Measurements from ENCODE around the gene S100A2.

The S100A2 gene

DNA sequence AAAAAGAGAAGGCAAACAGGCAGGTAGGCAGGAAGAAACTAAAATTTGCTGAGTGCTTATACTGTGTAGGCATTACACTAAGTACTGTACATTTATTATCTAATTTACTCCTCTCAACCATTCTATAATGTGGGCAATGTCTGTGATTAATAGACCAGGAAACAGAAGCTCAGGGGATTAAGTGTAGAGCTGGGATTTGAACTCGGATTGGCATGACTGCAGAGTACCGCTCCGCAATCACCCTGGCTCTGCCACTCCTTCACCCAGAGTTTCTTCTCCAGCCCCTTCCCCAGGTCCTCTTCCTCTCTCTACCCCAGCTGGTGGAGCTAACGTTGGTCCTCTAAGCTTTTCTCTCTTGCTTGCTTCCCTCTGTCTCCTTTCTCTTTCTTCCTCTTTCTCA is 11.5 kb upstream of the S100A2 start:
- TF ChIP-seq GATA2 (IDR thresholded peaks at IDR 0.05; ENCODE audit: low read depth, low read length) (no peak), GATA3 (IDR thresholded peaks at IDR 0.05; ENCODE audit: low read depth, low read length) (no peak)

DNA sequence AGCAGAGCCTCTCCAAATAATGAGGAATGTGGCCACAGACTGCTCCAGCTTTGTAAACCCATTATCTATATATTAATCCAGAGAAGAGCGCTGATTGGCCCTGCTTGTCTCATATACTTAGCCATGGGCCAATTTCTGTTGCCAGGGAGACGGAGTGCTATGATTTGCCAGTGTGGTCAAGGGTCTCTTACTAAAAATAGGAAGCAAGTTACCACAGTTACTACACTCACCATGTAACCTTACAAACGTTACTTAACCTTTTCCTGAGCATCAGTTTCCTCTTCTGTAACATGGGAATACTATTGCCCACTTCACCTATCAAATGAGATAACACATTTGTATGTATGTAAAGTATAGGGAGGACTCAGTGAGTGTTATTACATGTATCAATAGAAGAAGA is 7.7 kb upstream of the S100A2 start:
- TF ChIP-seq GATA2 (IDR thresholded peaks at IDR 0.05; ENCODE audit: low read depth, low read length) (no peak), GATA3 (IDR thresholded peaks at IDR 0.05; ENCODE audit: low read depth, low read length) (no peak)

DNA sequence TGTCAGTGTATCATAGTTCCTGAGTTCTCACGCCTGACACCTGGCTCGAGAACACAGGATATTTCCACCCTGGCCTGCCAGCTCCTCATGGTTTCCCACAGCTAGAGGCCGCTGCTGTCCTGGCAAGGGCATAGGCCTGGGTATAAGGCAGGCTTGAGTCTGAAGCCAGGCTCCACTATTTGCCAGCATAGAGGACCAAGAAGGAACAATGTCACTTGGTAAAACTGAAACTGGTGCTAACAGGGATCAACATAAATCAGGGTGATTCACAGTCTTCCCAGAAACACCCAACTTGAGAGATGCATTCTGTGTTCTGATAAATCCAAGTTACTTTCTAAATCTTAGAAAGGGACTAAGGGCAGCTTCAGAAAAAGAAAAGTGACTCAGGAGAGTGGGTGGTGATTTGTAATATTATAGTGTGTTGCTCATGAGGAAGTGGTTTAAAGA is 6.9 kb upstream of the S100A2 start:
- TF ChIP-seq GATA3 (IDR thresholded peaks at IDR 0.05; ENCODE audit: low read depth, low read length) (no peak), GATA2 (IDR thresholded peaks at IDR 0.05; ENCODE audit: low read depth, low read length) (no peak)

GRCh38 chr1:153571706-153572105 is 6.1 kb upstream of the S100A2 start:
- no peak for TF ChIP-seq GATA2 (IDR thresholded peaks at IDR 0.05; ENCODE audit: low read depth, low read length)
- no peak for TF ChIP-seq GATA3 (IDR thresholded peaks at IDR 0.05; ENCODE audit: low read depth, low read length)

- TF ChIP-seq GATA2 (IDR thresholded peaks at IDR 0.05; ENCODE audit: low read depth, low read length) = no peak
- no peak for TF ChIP-seq GATA3 (IDR thresholded peaks at IDR 0.05; ENCODE audit: low read depth, low read length)
Observed at GRCh38 chr1:153570874-153571273, 5.2 kb upstream of the S100A2 start.

DNA sequence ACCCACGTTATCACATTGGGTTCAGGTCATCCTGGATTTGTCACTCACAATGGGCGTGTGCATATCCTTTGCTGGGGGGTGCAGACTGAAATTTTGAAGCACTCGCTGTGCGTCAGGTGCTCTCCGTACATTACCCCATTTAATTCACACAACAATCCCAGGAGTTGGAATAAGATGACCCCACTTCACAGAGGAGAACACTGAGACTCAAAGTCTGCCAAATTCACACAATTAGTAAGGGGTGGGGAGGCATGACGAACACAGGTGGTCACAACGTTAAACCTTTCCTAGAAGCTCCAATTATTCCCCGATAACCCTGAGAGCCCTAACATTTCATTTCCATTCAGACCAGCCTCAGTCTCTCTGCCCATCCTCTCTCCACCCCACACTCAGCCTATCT is 3.8 kb upstream of the S100A2 start:
- TF ChIP-seq GATA2 (IDR thresholded peaks at IDR 0.05; ENCODE audit: low read depth, low read length) (no peak), GATA3 (IDR thresholded peaks at IDR 0.05; ENCODE audit: low read depth, low read length) (no peak)

GRCh38 chr1:153568367-153569099 is 2.9 kb upstream of the S100A2 start:
- TF ChIP-seq GATA2 (IDR thresholded peaks at IDR 0.05; ENCODE audit: low read depth, low read length) = no peak
- TF ChIP-seq GATA3 (IDR thresholded peaks at IDR 0.05; ENCODE audit: low read depth, low read length) = no peak

GRCh38 chr1:153567621-153568366 is 2.1 kb upstream of the S100A2 start:
- TF ChIP-seq GATA2 (IDR thresholded peaks at IDR 0.05; ENCODE audit: low read depth, low read length) = no peak
- TF ChIP-seq GATA3 (IDR thresholded peaks at IDR 0.05; ENCODE audit: low read depth, low read length) = no peak

- TF ChIP-seq GATA2 (IDR thresholded peaks at IDR 0.05; ENCODE audit: low read depth, low read length) (no peak), GATA3 (IDR thresholded peaks at IDR 0.05; ENCODE audit: low read depth, low read length) (no peak)
Observed at GRCh38 chr1:153566414-153567371, 1.0 kb upstream of the S100A2 start.

DNA sequence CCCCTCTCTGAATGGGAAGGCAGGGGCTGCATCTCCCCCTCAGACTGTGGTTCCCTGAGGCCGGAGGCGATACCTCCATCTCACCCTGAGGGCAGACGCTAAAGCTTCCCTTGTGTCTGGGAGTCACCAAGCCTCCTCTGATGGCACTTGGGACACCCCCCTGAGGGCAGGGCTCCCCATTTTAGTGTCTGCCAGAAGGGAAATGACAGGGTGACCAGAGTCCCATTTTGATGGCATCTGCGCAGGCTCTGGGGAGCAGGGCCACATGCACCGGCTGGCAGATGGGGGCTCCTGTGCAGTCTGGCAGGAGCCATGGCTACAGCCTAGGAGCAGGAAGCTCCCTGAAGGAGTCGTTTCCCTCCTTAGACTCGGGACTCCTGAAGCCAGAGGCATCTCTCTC is 1.7 kb downstream of the S100A2 start:
- no peak for TF ChIP-seq GATA2 (IDR thresholded peaks at IDR 0.05; ENCODE audit: low read depth, low read length)
- no peak for TF ChIP-seq GATA3 (IDR thresholded peaks at IDR 0.05; ENCODE audit: low read depth, low read length)

GRCh38 chr1:153563483-153563901 is 2.2 kb downstream of the S100A2 start:
- no peak for TF ChIP-seq GATA2 (IDR thresholded peaks at IDR 0.05; ENCODE audit: low read depth, low read length)
- no peak for TF ChIP-seq GATA3 (IDR thresholded peaks at IDR 0.05; ENCODE audit: low read depth, low read length)

GRCh38 chr1:153561466-153561985 is 4.1 kb downstream of the S100A2 start:
- TF ChIP-seq GATA2 (IDR thresholded peaks at IDR 0.05; ENCODE audit: low read depth, low read length) (no peak), GATA3 (IDR thresholded peaks at IDR 0.05; ENCODE audit: low read depth, low read length) (no peak)

DNA sequence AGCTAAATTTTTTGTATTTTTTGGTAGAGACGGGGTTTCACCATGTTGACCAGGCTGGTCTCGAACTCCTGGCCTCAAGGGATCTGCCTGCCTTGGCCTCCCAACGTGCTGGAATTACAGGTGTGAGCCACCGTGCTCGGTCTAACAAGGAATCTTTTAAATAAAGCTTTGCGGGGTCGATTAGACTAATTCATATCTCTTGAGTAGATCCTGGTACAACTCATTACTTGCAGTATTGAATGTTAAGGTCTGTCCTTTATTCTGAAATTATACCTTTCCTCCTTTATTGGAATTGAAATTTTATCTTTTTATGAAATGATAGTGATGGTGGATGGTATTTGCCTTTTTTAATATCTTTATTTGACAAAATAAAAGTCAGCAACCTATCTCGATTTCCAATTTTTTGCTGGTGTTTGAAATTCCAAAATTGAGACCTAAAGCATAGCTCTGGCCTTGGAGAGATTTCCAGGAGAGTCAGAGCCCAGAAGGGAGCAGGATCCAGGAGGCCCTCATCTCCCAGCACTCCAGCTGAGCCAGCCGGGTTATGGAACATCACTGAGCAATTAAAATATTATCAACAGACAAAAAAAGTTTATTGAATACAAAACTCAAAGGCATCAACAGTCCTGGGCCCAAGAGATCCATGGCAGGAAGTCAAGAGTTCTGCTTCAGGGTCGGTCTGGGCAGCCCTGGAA is 4.7 kb downstream of the S100A2 start:
- TF ChIP-seq GATA3 (IDR thresholded peaks at IDR 0.05; ENCODE audit: low read depth, low read length) (no peak), GATA2 (IDR thresholded peaks at IDR 0.05; ENCODE audit: low read depth, low read length) (no peak)
